Nucleus accumbens (tissue), 56 donors: ENCODE measurements around the gene GCK.

Experiments used
- DNase-seq, 56 donors: peaks; one replicate each; lab custom pipeline; 2025; lab: John Stamatoyannopoulos, UW

The GCK gene

GRCh38 chr7:44189286-44189992 lies at the start of gene GCK:
GCK (minus strand) TSS chr7:44189439; CDS start chr7:44188953, 486 bp downstream.
- no peak for DNase-seq

GRCh38 chr7:44238116-44238695 lies 49.0 kb upstream of the GCK start:
- DNase-seq: no peak

GRCh38 chr7:44237696-44238095 lies 48.5 kb upstream of the GCK start:
- DNase-seq: no peak

GRCh38 chr7:44236333-44236728 lies 47.1 kb upstream of the GCK start:
- peak in 1 of 56 donors; percentile 22 for DNase-seq

- DNase-seq: peak in 14 of 56 donors; percentile 8 to 50 (median 38)
Measured at GRCh38 chr7:44235582-44236332, 46.5 kb upstream of the GCK start.

GRCh38 chr7:44235066-44235465 lies 45.8 kb upstream of the GCK start:
- no peak for DNase-seq

GRCh38 chr7:44232901-44233715 lies 43.9 kb upstream of the GCK start:
- no peak for DNase-seq

GRCh38 chr7:44232396-44232795 lies 43.2 kb upstream of the GCK start:
- DNase-seq: no peak

GRCh38 chr7:44231088-44231487 lies 41.8 kb upstream of the GCK start:
- DNase-seq: no peak

- DNase-seq: no peak
Measured at GRCh38 chr7:44230286-44230685, 41.0 kb upstream of the GCK start.

GRCh38 chr7:44229546-44230105 lies 40.4 kb upstream of the GCK start:
- DNase-seq: no peak

- no peak for DNase-seq
Measured at GRCh38 chr7:44228571-44229350, 39.5 kb upstream of the GCK start.

- no peak for DNase-seq
Measured at GRCh38 chr7:44227911-44228310, 38.7 kb upstream of the GCK start.

GRCh38 chr7:44226396-44226753 lies 37.1 kb upstream of the GCK start:
- no peak for DNase-seq

GRCh38 chr7:44225566-44226395 lies 36.5 kb upstream of the GCK start:
- no peak for DNase-seq

- no peak for DNase-seq
Measured at GRCh38 chr7:44224974-44225565, 35.8 kb upstream of the GCK start.

GRCh38 chr7:44224080-44224973 lies 35.1 kb upstream of the GCK start:
- DNase-seq: no peak
